ENCODE data around the gene PACSIN2.

DNA sequence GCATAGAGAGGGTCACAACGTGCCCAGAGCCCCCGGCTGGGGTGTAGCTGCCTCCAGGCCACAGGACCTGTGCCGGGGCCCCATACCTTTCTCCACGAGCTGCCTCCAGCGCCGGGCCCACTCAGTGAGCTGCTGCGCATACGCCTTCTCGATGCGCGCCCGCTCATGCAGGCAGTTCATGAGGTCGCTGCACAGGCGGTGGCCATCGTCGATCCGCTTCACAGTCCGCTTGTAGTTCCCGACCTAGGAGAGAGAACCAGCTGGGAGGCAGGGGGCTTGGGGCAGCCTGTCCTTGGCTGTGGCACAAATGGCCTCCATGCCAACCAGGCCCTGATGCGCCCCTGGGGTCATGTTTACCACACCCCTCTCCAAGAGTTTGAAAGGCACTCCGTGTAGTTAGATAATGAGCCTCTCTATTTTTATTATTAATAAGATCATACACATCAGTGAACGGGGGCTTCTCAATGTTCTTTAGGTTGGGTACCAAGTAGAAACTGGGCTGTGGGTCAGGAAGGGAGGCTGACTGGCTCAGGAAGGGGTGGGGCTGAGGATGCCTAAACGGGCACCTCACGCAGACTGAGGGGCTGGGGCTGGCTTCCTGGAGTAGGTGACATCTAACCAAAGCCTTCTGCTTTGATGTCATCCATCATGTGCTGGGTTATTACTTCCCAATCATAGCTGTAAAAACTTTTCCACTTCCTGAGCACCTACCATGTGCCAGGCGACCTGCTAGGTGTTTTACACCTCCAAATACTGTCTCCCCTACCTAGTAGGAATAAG is 121.4 kb downstream of the PACSIN2 start:
- TF ChIP-seq, protein P1, sequence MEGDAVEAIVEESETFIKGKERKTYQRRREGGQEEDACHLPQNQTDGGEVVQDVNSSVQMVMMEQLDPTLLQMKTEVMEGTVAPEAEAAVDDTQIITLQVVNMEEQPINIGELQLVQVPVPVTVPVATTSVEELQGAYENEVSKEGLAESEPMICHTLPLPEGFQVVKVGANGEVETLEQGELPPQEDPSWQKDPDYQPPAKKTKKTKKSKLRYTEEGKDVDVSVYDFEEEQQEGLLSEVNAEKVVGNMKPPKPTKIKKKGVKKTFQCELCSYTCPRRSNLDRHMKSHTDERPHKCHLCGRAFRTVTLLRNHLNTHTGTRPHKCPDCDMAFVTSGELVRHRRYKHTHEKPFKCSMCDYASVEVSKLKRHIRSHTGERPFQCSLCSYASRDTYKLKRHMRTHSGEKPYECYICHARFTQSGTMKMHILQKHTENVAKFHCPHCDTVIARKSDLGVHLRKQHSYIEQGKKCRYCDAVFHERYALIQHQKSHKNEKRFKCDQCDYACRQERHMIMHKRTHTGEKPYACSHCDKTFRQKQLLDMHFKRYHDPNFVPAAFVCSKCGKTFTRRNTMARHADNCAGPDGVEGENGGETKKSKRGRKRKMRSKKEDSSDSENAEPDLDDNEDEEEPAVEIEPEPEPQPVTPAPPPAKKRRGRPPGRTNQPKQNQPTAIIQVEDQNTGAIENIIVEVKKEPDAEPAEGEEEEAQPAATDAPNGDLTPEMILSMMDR (IDR thresholded peaks at IDR 0.05; ENCODE audit: borderline replicate concordance, extremely low read depth, low read length, poor library complexity, severe bottlenecking), result no peak
- no peak for TF ChIP-seq EZH2 (IDR thresholded peaks at IDR 0.05; ENCODE audit: borderline replicate concordance, low read depth, low read length, severe bottlenecking)
